ENCODE data around the gene YDJC. TPM values are rescaled to one million over a fixed set of nuclear protein-coding genes. Genes with fewer than 3 reads are reported as not detected.
A peak's percentile ranks its signal among the peaks of the same experiment; 100 is the strongest.

Gene YDJC
- total RNA-seq, 4 donors from 2014 or later, result 34.1 to 53.8 (median 39.6) TPM

DNA sequence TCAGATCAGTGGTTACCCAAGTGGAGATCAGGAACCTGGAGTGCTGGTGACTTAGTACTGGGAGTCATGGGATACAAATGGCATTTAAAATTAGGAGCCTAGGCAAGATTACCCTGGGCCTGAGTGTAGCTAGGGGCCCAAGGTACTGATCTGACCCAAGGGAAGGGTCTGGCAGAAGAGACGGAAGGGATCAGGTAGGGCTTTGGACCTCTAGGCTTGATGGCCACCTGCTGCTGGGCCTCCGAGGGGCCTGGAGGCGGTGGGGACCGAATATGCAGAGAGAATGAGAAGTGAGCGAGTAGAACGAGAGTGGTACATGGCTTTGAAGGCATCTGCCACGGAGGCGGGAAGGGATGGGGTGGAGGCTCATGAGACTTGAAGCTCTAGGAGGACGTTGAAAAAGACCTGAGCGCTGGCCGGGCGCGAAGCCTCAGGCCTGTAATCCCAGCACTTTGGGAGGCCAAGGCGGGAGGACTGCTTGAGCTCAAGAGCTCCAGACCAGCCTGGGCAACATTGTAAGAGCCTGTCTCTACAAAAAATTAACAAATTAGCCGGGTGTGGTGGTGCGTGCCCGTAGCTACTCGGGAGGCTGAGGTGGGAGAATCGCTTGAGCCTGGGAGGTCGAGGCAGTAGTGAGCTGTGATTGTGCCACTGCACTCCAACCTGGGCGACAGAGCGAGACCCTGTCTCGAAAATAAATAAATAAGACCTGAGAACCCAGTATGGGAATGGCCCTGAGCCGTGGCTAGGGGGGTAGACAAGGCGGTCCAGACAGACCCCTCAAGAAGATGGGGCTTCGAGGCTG lies 35.4 kb upstream of the YDJC start:
- DNase-seq, result no peak
- Histone ChIP-seq H3K4me1 (peaks cover 7 to 46% (median 18%) of the 10 kb centered on the region in 3 donors), H3K4me3 (peak overlapping the region; percentile 65 to 88 (median 78)), H3K36me3 (no peaks in the 10 kb centered on the region), H3K9me3 (no peaks in the 10 kb centered on the region), H3K27ac (peak overlapping the region; percentile 94 to 97 (median 96)), H3K27me3 (no peaks in the 10 kb centered on the region)
- intact Hi-C loops (cut with DNase I), result no loop called here
- 74 to 78% methylated on average over 24 to 26 of the region's 26 CpGs for WGBS, 2 donors
- TF ChIP-seq, protein P1, sequence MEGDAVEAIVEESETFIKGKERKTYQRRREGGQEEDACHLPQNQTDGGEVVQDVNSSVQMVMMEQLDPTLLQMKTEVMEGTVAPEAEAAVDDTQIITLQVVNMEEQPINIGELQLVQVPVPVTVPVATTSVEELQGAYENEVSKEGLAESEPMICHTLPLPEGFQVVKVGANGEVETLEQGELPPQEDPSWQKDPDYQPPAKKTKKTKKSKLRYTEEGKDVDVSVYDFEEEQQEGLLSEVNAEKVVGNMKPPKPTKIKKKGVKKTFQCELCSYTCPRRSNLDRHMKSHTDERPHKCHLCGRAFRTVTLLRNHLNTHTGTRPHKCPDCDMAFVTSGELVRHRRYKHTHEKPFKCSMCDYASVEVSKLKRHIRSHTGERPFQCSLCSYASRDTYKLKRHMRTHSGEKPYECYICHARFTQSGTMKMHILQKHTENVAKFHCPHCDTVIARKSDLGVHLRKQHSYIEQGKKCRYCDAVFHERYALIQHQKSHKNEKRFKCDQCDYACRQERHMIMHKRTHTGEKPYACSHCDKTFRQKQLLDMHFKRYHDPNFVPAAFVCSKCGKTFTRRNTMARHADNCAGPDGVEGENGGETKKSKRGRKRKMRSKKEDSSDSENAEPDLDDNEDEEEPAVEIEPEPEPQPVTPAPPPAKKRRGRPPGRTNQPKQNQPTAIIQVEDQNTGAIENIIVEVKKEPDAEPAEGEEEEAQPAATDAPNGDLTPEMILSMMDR (IDR thresholded peaks at IDR 0.05), result no peak
- TF ChIP-seq POLR2A (IDR thresholded peaks at IDR 0.05), result no peak

DNA sequence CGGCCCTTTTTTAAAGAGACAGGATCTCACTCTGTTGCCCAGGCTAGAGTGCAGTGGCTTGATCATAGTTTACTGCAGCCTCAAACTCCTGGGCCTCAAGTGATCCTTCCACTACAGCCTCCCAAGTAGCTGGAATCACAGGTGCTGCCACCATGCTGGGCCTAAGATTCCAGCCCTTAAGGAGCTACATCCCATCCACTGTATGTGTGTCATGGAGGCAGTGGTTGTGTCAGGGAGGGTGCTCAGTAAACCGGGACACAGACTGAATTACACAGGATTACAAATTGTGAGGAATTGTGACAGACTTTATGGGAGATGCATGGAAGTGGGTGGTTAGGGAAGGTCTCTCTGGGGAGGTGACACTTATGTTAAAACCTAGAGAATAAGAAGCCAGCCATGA lies 33.9 kb upstream of the YDJC start:
- no peaks in the 10 kb centered on the region for H3K36me3 ChIP-seq
- no peaks in the 10 kb centered on the region for H3K9me3 ChIP-seq
- no peak for TF ChIP-seq POLR2A (IDR thresholded peaks at IDR 0.05)
- TF ChIP-seq, protein P1 (IDR thresholded peaks at IDR 0.05), result no peak
- no peak overlapping the region for H3K4me3 ChIP-seq
- WGBS, 2 donors, result 85 to 100% methylated on average over 2 of the region's 2 CpGs
- no peak for DNase-seq
- H3K4me1 ChIP-seq, result peaks cover 7 to 32% (median 14%) of the 10 kb centered on the region in 3 donors
- H3K27me3 ChIP-seq, result no peaks in the 10 kb centered on the region
- intact Hi-C loops (cut with DNase I), result no loop called here
- no peak overlapping the region for H3K27ac ChIP-seq

DNA sequence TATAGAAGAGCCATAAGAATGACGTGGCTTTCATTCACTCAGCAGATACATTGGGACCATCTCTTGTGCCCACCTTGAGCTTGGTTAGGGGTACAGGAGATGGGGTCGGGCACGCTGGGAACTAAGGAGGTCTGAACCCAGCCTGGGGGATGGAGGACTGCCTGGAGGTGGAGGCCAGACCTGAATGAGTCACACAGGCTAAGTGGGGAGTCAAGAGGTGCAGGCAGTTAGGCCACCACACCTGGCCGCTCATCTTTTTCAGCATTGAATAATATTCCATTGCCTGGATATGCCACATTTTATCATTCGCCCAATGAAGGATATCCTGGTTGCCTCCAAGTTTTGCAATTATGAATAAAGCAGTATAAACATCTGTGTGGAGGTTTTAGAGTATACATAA lies 32.2 kb upstream of the YDJC start:
- WGBS, 2 donors, result 90 to 94% methylated on average over 5 of the region's 5 CpGs
- peaks cover 0 to 15% (median 0%) of the 10 kb centered on the region in 4 donors for H3K27me3 ChIP-seq

DNA sequence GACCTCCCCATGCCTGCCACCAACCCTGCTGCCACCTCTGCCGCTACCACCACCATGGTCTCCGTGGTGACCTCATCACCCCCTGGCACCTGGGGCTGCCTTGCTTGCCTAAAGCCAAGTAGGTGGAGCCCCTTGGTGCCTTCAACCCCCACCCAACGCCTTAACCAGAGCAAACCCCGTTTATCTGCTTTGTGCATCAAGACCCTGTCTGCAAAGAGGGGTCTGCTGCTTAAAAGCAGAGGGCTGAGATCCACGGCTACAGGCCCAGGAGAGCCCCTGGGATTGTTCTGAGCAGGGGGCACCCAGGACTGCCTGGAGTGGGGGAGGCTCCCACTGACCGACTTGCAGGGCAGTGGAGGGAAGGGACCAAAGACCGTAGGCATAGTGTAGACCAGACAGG lies 31.1 kb upstream of the YDJC start:
- intact Hi-C loops (cut with DNase I), result no loop called here
- peaks cover 0 to 20% (median 0%) of the 10 kb centered on the region in 4 donors for H3K27me3 ChIP-seq
- no peak overlapping the region for H3K27ac ChIP-seq
- H3K9me3 ChIP-seq, result no peaks in the 10 kb centered on the region
- no peak for DNase-seq
- WGBS, 2 donors, result 63 to 89% methylated on average over 1 to 5 of the region's 7 CpGs
- H3K4me1 ChIP-seq, result peaks cover 10 to 34% (median 18%) of the 10 kb centered on the region in 3 donors
- H3K36me3 ChIP-seq, result no peaks in the 10 kb centered on the region
- no peak for TF ChIP-seq POLR2A (IDR thresholded peaks at IDR 0.05)
- TF ChIP-seq, protein P1 (IDR thresholded peaks at IDR 0.05), result no peak
- H3K4me3 ChIP-seq, result no peak overlapping the region

More for the DNA sequence above, 32.2 kb upstream of the YDJC start:
- Histone ChIP-seq H3K9me3 (no peaks in the 10 kb centered on the region), H3K4me1 (peaks cover 14 to 29% (median 18%) of the 10 kb centered on the region in 3 donors), H3K27ac (no peak overlapping the region), H3K36me3 (no peaks in the 10 kb centered on the region), H3K4me3 (no peak overlapping the region)
- TF ChIP-seq, protein P1 (IDR thresholded peaks at IDR 0.05), result no peak
- TF ChIP-seq POLR2A (IDR thresholded peaks at IDR 0.05), result no peak
- no peak for DNase-seq
- intact Hi-C loops (cut with DNase I), result no loop called here

DNA sequence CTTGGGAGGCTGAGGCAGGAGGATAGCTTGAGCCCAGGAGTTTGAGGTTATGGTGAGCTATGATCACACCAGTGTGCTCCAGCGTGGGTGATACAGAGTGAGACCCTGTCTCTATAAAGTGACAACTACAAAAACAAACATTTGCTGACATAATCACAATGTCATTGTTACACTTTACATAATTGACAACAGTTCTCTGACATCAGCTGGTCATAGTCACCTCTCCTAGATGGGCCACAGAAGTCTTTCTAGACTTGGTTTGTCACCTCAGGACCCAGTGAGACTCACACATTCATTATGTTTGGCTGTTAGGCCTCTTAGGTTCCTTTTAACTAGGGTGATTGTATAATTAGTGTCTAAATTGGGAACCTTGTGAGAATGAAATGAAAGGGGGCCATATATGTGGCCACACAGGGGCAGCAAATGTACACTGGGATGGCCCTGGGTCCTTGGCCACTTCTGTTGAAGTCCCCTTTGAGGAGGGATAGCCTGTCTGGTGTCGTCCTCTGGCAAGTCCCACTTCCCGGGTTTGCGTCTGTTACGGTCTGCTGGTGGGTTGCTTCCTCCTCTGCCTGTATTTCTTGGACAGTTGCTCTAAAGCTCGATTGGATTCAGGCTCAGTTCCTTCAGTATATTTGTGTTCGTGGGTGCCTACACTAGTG lies 30.2 kb upstream of the YDJC start:
- Histone ChIP-seq H3K27me3 (peaks cover 0 to 20% (median 0%) of the 10 kb centered on the region in 4 donors), H3K4me3 (no peak overlapping the region), H3K9me3 (no peaks in the 10 kb centered on the region), H3K4me1 (peaks cover 4 to 25% (median 14%) of the 10 kb centered on the region in 3 donors), H3K36me3 (no peaks in the 10 kb centered on the region), H3K27ac (no peak overlapping the region)
- intact Hi-C loops (cut with DNase I), result no loop called here
- no peak for DNase-seq
- WGBS, 2 donors, result 83 to 89% methylated on average over 5 to 7 of the region's 7 CpGs
- TF ChIP-seq, protein P1 (IDR thresholded peaks at IDR 0.05), result no peak
- no peak for TF ChIP-seq POLR2A (IDR thresholded peaks at IDR 0.05)
